ENCODE data around the gene YJEFN3.

GRCh38 chr19:19553670-19554069 is 25.0 kb downstream of the YJEFN3 start:
- no peak for TF ChIP-seq TAF1 (IDR thresholded peaks at IDR 0.05; ENCODE audit: low read depth, low read length)
- no peak for TF ChIP-seq POLR2AphosphoS5 (IDR thresholded peaks at IDR 0.05; ENCODE audit: low read depth, low read length)
- TF ChIP-seq POLR2A (IDR thresholded peaks at IDR 0.05; ENCODE audit: low read depth, low read length), result no peak

All from GM12891 (cell line).